CD4-positive, alpha-beta T cell (primary cell): Measurements from ENCODE around the gene ZBTB11. TPM values are rescaled to one million over a fixed set of nuclear protein-coding genes. Genes with fewer than 3 reads are reported as not detected.

Experiments
- ATAC-seq: fragments of 200-7000 bp; cut with Tn5 transposase; one replicate; pipeline ENCODE4 v1.10.0; 2022; ENCODE audit warnings: mild to moderate bottlenecking; ENCODE audit not compliant: poor library complexity
- CTCF ChIA-PET: fragments of 350-600 bp; sonication (Branson Sonifier 250); formaldehyde crosslinking; loops from one replicate; lab custom pipeline; 2021; ENCODE audit warnings: antibody characterized with exemption, inconsistent platforms; lab: Charles Lee
- POLR2A ChIA-PET: fragments of 350-600 bp; sonication (Branson Sonifier 250); formaldehyde crosslinking; loops from one replicate; lab custom pipeline; 2021; ENCODE audit warnings: antibody characterized with exemption, inconsistent platforms; lab: Charles Lee
- DNase-seq, 14 experiments: peaks; one replicate each; pipeline ENCODE4 v3.0.0-alpha.2; 2013 to 2020; ENCODE audit warnings: mixed read lengths in 2 of 14
- H3K27ac ChIP-seq, 2 donors: one replicate each; pipeline versions ENCODE4 v1.5.1 to v1.7.0; 2013; ENCODE audit warnings: low read length in 2 of 2, low read depth in 1 of 2, mild to moderate bottlenecking in 1 of 2
- H3K27me3 ChIP-seq, 2 experiments: 1 replicate in 1 of 2; 2 replicates in 1 of 2; pipeline versions ENCODE4 v1.6.1 to v1.7.0; 2013; ENCODE audit warnings: low read length in 2 of 2, control low read depth in 1 of 2, mild to moderate bottlenecking in 1 of 2, moderate library complexity in 1 of 2; ENCODE audit not compliant: insufficient read depth in 2 of 2, control insufficient read depth in 1 of 2
- H3K36me3 ChIP-seq: one replicate; pipeline ENCODE4 v1.6.1; 2013; ENCODE audit warnings: low read length, control low read depth; ENCODE audit not compliant: insufficient read depth
- H3K4me1 ChIP-seq: one replicate; pipeline ENCODE4 v1.6.1; 2013; ENCODE audit warnings: low read length, control low read depth; ENCODE audit not compliant: insufficient read depth
- H3K4me3 ChIP-seq: one replicate; pipeline ENCODE4 v1.5.1; 2013; ENCODE audit warnings: mild to moderate bottlenecking, low read length, moderate library complexity
- H3K9me3 ChIP-seq, 2 experiments: 1 replicate in 1 of 2; 2 replicates in 1 of 2; pipeline versions ENCODE4 v1.6.1 to v1.7.0; 2013; ENCODE audit warnings: low read length in 2 of 2, mild to moderate bottlenecking in 2 of 2, control low read depth in 1 of 2, moderate library complexity in 1 of 2; ENCODE audit not compliant: control insufficient read depth in 1 of 2, insufficient read depth in 1 of 2
- H3K27ac Mint-ChIP-seq: one replicate; pipeline ENCODE4 v1.8.0; 2020; ENCODE audit warnings: mixed read lengths
- H3K27me3 Mint-ChIP-seq: one replicate; pipeline ENCODE4 v1.8.0; 2021; ENCODE audit warnings: mixed read lengths
- H3K36me3 Mint-ChIP-seq: one replicate; pipeline ENCODE4 v1.8.0; 2021; ENCODE audit warnings: low read depth, mixed read lengths
- H3K4me1 Mint-ChIP-seq: one replicate; pipeline ENCODE4 v1.8.0; 2021; ENCODE audit warnings: low read depth, mixed read lengths
- H3K4me3 Mint-ChIP-seq: one replicate; pipeline ENCODE4 v1.8.0; 2020; ENCODE audit warnings: mild to moderate bottlenecking, mixed read lengths
- H3K9me3 Mint-ChIP-seq: one replicate; pipeline ENCODE4 v1.8.0; 2020; ENCODE audit warnings: mixed read lengths
- CTCF ChIP-seq: fragments of 200-600 bp; IDR thresholded peaks from one replicate; pipeline ENCODE4 v1.8.0; 2022; ENCODE audit warnings: antibody characterized with exemption, mild to moderate bottlenecking
- intact Hi-C, 2 experiments: fragments of 100-400 bp; cut with DNase I in 1 of 2; cut with micrococcal nuclease in 1 of 2; formaldehyde crosslinking; loops; one replicate each; pipeline versions ENCODE4 v1.15.1 to v1.9.0; 2023 to 2025; cut with DNase I, micrococcal nuclease
- total RNA-seq, 174 experiments: library from RNA in 2 of 174; stranded (reverse) in 2 of 174; gene quantifications; one replicate each; pipeline ENCODE4 v1.2.3 and lab custom pipeline; 2021 to 2026

Gene ZBTB11
- total RNA-seq, 2 experiments from 2014 or later: 73.5 to 76.6 TPM

GRCh38 chr3:101646726-101647125 lies 30.2 kb downstream of the ZBTB11 start:
- no peaks in the 10 kb centered on the region for H3K27me3 Mint-ChIP-seq
- H3K9me3 Mint-ChIP-seq: no peaks in the 10 kb centered on the region
- H3K4me3 Mint-ChIP-seq: no peak overlapping the region
- no peak for DNase-seq
- ATAC-seq: no peak
- no peak overlapping the region for H3K27ac Mint-ChIP-seq
- Histone ChIP-seq H3K27me3 (no peaks in the 10 kb centered on the region), H3K36me3 (peaks cover 38% of the 10 kb centered on the region), H3K9me3 (no peaks in the 10 kb centered on the region), H3K4me1 (peaks cover 22% of the 10 kb centered on the region), H3K4me3 (no peak overlapping the region), H3K27ac (no peak overlapping the region)
- CTCF ChIA-PET: no interaction called here
- peaks cover 21% of the 10 kb centered on the region for H3K4me1 Mint-ChIP-seq
- intact Hi-C loops: no loop called here
- no peak for TF ChIP-seq CTCF
- H3K36me3 Mint-ChIP-seq: peaks cover 38% of the 10 kb centered on the region
- POLR2A ChIA-PET: no interaction called here

DNA sequence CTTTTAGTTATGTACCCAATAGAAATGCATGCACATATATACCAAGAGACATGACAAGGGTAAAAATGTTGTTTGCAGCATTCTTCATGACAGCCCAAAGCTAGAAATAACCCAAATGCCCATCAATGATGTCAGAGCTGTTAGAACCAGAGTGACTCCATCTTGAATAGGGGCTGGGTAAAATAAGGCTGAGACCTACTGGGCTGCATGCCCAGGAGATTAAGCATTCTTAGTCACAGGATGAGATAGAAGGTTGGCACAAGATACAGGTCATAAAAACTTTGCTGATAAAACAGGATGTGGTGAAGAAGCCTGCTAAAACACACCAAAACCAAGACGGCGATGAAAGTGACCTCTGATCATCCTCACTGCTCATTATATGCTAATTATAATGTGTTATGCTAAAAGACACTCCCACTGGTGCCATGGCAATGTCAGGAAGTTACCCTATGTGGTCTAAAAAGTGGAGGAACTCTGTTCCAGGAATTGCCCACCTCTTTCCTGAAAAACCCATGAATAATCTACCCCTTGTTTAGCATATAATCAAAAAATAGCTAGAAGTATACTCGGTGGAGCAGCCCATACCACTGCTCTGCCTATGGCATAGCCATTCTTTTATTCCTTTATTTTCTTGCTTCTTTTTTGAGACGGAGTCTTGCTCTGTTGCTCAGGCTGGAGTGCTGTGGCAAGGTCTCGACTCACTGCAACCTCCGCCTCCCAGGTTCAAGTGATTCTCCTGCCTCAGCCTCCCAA lies 32.9 kb downstream of the ZBTB11 start:
- intact Hi-C loops: loop anchor here in 1 of 2 experiments (5.0 kb wide), 1 partner anchor 72 kb away; the partner anchor contains the start of gene PCNP
- Mint-ChIP-seq H3K4me1 (peaks cover 21% of the 10 kb centered on the region), H3K27me3 (no peaks in the 10 kb centered on the region), H3K27ac (peak overlapping the region; percentile 52), H3K4me3 (no peak overlapping the region), H3K36me3 (peaks cover 15% of the 10 kb centered on the region), H3K9me3 (no peaks in the 10 kb centered on the region)
- ChIA-PET POLR2A (interaction anchor here (1.0 to 1.5 kb wide), 2 partner anchors 70 to 79 kb away, joined by 4 read pairs; partner anchors contain the start of gene PCNP), CTCF (no interaction called here)
- ATAC-seq (peak; percentile 82), DNase-seq (peak in 8 of 14 experiments; percentile 19 to 85 (median 30))
- Histone ChIP-seq H3K4me3 (no peak overlapping the region), H3K4me1 (peaks cover 22% of the 10 kb centered on the region), H3K27ac (peak overlapping the region in 1 of 2 donors; percentile 24), H3K9me3 (no peaks in the 10 kb centered on the region), H3K36me3 (peaks cover 18% of the 10 kb centered on the region), H3K27me3 (no peaks in the 10 kb centered on the region)
- TF ChIP-seq CTCF: no peak

DNA sequence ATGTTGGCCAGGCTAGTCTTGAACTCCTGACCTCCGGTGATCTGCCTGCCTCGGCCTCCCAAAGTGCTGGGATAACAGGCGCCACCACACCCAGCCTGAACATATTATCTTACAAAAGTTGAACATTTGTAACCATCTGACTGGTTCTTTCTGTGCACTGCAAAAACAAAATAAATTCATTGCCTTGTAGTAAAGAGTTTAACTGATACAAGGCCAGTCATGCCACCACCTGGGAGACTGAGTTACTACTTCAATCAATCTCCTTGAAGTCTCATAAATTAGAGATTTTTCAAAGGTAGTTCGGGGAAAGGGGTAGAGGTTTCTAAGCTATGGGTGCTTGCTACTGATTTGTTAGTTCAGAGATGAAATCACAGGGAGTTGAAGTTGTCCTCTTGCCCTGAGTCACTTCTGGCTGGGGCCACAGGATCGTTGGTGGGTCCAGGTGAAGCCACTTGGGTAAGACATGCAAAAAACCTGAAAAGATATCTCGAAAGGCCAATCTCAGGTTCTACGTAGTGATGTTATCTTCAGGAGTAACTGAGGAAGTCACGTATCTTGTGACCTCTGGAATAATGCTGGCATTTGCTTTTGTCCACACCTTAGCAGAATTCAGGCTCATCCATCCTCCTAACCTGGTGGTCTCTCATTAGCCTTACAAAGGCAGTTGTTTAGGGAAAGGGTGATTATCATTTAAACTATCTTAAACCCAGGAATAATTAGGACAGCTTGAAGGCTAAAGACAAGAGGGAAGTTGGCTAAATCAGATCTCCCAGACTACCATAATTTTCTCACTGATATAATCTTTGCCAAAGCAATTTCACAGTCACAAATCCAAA lies 33.7 kb downstream of the ZBTB11 start:
- no peaks in the 10 kb centered on the region for H3K9me3 Mint-ChIP-seq
- Histone ChIP-seq H3K4me1 (peaks cover 22% of the 10 kb centered on the region), H3K27me3 (no peaks in the 10 kb centered on the region), H3K9me3 (no peaks in the 10 kb centered on the region), H3K36me3 (peaks cover 10% of the 10 kb centered on the region), H3K27ac (peak overlapping the region in 1 of 2 donors; percentile 24), H3K4me3 (no peak overlapping the region)
- CTCF ChIA-PET: no interaction called here
- peaks cover 9% of the 10 kb centered on the region for H3K36me3 Mint-ChIP-seq
- H3K27ac Mint-ChIP-seq: peak overlapping the region; percentile 52
- no peak for TF ChIP-seq CTCF
- intact Hi-C loops: loop anchor here in 1 of 2 experiments (5.0 kb wide), 1 partner anchor 71 kb away; the partner anchor contains the start of gene PCNP
- H3K4me1 Mint-ChIP-seq: peaks cover 21% of the 10 kb centered on the region
- ATAC-seq (no peak), DNase-seq (no peak)
- no peaks in the 10 kb centered on the region for H3K27me3 Mint-ChIP-seq
- POLR2A ChIA-PET: no interaction called here
- no peak overlapping the region for H3K4me3 Mint-ChIP-seq
